ENCODE measurements around the gene SIAH3.

The SIAH3 gene

DNA sequence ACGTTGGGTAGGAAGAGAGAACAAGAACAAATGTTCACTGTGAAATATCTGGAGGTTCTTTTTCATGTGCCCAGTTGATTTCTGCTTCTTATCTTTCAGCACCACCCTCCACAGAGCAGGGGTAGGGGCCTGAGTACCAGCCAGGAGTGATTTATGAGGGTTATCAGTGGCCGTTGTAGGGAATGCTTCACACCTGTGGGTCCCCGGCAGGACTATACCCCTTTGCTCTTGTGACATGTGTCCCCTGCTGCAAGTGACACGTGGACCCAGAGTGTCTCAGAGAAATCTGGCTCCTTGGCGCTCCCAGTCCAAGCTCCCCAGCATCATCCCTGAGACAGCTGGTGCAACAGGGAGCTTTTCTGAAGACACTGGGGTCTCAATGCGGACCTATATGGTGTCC, 29.7 kb downstream of the SIAH3 start:
- TF ChIP-seq, protein P1, sequence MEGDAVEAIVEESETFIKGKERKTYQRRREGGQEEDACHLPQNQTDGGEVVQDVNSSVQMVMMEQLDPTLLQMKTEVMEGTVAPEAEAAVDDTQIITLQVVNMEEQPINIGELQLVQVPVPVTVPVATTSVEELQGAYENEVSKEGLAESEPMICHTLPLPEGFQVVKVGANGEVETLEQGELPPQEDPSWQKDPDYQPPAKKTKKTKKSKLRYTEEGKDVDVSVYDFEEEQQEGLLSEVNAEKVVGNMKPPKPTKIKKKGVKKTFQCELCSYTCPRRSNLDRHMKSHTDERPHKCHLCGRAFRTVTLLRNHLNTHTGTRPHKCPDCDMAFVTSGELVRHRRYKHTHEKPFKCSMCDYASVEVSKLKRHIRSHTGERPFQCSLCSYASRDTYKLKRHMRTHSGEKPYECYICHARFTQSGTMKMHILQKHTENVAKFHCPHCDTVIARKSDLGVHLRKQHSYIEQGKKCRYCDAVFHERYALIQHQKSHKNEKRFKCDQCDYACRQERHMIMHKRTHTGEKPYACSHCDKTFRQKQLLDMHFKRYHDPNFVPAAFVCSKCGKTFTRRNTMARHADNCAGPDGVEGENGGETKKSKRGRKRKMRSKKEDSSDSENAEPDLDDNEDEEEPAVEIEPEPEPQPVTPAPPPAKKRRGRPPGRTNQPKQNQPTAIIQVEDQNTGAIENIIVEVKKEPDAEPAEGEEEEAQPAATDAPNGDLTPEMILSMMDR (IDR thresholded peaks at IDR 0.05; ENCODE audit: low read depth, low read length) = no peak
- no peaks in the 10 kb centered on the region for H3K4me1 ChIP-seq
- no peaks in the 10 kb centered on the region for H3K27me3 ChIP-seq
- H3K4me3 ChIP-seq (ENCODE audit: low read depth, low read length) = no peak overlapping the region
- DNase-seq = no peak
- H3K36me3 ChIP-seq = no peaks in the 10 kb centered on the region
- H3K9me3 ChIP-seq = no peaks in the 10 kb centered on the region

DNA sequence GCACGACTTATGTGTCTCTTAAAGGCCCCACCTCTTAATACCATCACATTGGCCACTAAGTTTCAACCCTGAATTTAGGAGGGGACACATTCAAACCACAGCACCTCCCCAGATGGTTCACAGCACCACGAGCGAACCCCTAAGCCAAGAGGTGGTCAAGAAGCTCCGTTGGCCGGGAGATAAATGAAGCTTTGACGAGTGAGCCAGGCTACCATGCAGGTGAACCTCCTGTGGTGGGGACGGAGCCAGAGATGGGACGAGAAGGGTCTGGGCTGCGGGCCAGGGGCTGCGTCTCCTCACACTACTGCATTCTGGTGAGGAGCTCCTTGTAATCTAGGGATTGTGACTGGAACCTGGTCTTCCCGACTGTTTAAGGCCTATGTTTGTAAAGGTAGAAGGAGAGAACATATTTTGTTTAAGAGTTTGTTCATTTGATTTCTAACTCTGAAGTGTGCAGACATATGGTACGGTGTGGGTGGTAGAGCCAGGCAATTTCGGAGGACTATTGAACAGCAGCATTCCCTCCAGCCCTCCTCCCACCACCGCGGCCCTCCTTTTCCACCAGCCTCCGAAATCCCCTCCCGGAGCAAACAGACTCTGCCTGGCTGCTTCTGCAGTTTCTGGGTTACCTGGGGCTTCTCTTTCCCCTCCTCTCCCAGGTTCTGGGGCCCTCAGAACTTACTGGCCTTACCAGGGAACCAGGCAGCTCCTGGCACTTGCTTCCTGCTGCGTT, 31.3 kb downstream of the SIAH3 start:
- no peaks in the 10 kb centered on the region for H3K9me3 ChIP-seq
- H3K4me3 ChIP-seq (ENCODE audit: low read depth, low read length) = no peak overlapping the region
- TF ChIP-seq, protein P1 (IDR thresholded peaks at IDR 0.05; ENCODE audit: low read depth, low read length) = no peak

GRCh38 chr13:45817833-45818232, 33.7 kb downstream of the SIAH3 start:
- Histone ChIP-seq H3K36me3 (no peaks in the 10 kb centered on the region), H3K9me3 (no peaks in the 10 kb centered on the region), H3K4me3 (ENCODE audit: low read depth, low read length) (no peak overlapping the region), H3K4me1 (no peaks in the 10 kb centered on the region), H3K27me3 (no peaks in the 10 kb centered on the region)
- TF ChIP-seq, protein P1 (IDR thresholded peaks at IDR 0.05; ENCODE audit: low read depth, low read length) = peak; percentile 20; the same call in 1 of the 2 replicates
- DNase-seq = no peak

More for the DNA sequence above, 31.3 kb downstream of the SIAH3 start:
- no peaks in the 10 kb centered on the region for H3K36me3 ChIP-seq
- H3K4me1 ChIP-seq = no peaks in the 10 kb centered on the region
- no peaks in the 10 kb centered on the region for H3K27me3 ChIP-seq
- DNase-seq = no peak

- DNase-seq = no peak
- Histone ChIP-seq H3K9me3 (no peaks in the 10 kb centered on the region), H3K36me3 (no peaks in the 10 kb centered on the region), H3K4me1 (no peaks in the 10 kb centered on the region), H3K27me3 (no peaks in the 10 kb centered on the region), H3K4me3 (ENCODE audit: low read depth, low read length) (no peak overlapping the region)
- TF ChIP-seq, protein P1 (IDR thresholded peaks at IDR 0.05; ENCODE audit: low read depth, low read length) = no peak
These were observed 35.1 kb downstream of the SIAH3 start for GRCh38 chr13:45816427-45816826.

GRCh38 chr13:45812695-45813372, 38.7 kb downstream of the SIAH3 start:
- no peaks in the 10 kb centered on the region for H3K4me1 ChIP-seq
- no peaks in the 10 kb centered on the region for H3K9me3 ChIP-seq
- no peak for DNase-seq
- TF ChIP-seq, protein P1 (IDR thresholded peaks at IDR 0.05; ENCODE audit: low read depth, low read length) = no peak
- H3K27me3 ChIP-seq = no peaks in the 10 kb centered on the region
- no peaks in the 10 kb centered on the region for H3K36me3 ChIP-seq
- no peak overlapping the region for H3K4me3 ChIP-seq (ENCODE audit: low read depth, low read length)

All from BE2C (cell line).